ENCODE data around the gene TBC1D14. TPM values are rescaled to one million over a fixed set of nuclear protein-coding genes. Genes with fewer than 3 reads are reported as not detected.
"Not testable (repeated sequence)": the region's sequence is repeated elsewhere in the genome, so short reads cannot be mapped to it uniquely, and the experiment has no call there.

The TBC1D14 gene
- total RNA-seq, 2 donors from 2014 or later = 43.2 to 46.6 TPM

DNA sequence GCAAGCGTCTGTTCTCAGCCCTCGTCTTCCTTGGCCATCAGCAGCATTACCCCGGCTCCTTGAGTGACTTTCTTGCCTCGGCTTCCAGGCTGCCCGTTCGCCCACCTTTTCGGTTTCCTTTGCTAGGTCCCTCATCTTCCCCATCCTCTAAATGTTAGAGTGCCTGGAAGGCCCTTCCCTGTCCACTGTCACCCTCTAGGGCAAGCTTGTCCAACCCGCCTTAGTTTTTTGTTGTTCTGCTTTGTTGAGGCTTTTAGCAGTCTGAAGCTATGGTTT, 62.7 kb downstream of the TBC1D14 start:
- no peaks in the 10 kb centered on the region for H3K27me3 ChIP-seq
- H3K27ac ChIP-seq = no peak overlapping the region
- H3K9ac ChIP-seq (ENCODE audit: low read depth in 2 of 2, low read length in 2 of 2) = no peak overlapping the region
- intact Hi-C loops (cut with DNase I) = no loop called here
- DNase-seq = no peak
- TF ChIP-seq, protein P1, sequence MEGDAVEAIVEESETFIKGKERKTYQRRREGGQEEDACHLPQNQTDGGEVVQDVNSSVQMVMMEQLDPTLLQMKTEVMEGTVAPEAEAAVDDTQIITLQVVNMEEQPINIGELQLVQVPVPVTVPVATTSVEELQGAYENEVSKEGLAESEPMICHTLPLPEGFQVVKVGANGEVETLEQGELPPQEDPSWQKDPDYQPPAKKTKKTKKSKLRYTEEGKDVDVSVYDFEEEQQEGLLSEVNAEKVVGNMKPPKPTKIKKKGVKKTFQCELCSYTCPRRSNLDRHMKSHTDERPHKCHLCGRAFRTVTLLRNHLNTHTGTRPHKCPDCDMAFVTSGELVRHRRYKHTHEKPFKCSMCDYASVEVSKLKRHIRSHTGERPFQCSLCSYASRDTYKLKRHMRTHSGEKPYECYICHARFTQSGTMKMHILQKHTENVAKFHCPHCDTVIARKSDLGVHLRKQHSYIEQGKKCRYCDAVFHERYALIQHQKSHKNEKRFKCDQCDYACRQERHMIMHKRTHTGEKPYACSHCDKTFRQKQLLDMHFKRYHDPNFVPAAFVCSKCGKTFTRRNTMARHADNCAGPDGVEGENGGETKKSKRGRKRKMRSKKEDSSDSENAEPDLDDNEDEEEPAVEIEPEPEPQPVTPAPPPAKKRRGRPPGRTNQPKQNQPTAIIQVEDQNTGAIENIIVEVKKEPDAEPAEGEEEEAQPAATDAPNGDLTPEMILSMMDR (IDR thresholded peaks at IDR 0.05) = no peak
- no peaks in the 10 kb centered on the region for H3K36me3 ChIP-seq
- no peaks in the 10 kb centered on the region for H3K9me3 ChIP-seq
- no peak overlapping the region for H3K4me3 ChIP-seq
- no peaks in the 10 kb centered on the region for H3K4me1 ChIP-seq

DNA sequence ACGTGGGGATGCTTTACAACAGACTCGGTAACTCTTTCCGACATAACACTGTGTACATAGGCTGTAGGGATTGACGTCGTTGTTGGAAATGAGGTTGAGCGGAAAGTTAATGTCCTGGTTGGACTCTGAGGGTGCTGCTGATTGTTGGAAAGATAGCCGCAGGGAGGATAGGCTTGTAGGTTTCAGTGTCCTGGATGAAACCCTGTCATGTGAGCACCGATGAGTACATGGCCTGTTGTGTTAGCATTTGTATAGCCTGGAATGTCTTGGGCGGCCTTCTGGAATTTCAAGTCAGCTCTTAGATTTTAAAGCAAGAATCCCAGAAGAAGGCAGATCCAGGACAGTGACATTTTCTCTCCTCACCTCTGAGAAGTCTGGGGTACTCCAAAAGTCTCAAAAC, 63.3 kb downstream of the TBC1D14 start:
- Histone ChIP-seq H3K27ac (no peak overlapping the region), H3K9me3 (no peaks in the 10 kb centered on the region), H3K36me3 (no peaks in the 10 kb centered on the region), H3K4me3 (no peak overlapping the region), H3K4me1 (no peaks in the 10 kb centered on the region), H3K27me3 (no peaks in the 10 kb centered on the region), H3K9ac (ENCODE audit: low read depth in 2 of 2, low read length in 2 of 2) (no peak overlapping the region)
- no peak for DNase-seq
- TF ChIP-seq, protein P1 (IDR thresholded peaks at IDR 0.05) = no peak
- intact Hi-C loops (cut with DNase I) = no loop called here

DNA sequence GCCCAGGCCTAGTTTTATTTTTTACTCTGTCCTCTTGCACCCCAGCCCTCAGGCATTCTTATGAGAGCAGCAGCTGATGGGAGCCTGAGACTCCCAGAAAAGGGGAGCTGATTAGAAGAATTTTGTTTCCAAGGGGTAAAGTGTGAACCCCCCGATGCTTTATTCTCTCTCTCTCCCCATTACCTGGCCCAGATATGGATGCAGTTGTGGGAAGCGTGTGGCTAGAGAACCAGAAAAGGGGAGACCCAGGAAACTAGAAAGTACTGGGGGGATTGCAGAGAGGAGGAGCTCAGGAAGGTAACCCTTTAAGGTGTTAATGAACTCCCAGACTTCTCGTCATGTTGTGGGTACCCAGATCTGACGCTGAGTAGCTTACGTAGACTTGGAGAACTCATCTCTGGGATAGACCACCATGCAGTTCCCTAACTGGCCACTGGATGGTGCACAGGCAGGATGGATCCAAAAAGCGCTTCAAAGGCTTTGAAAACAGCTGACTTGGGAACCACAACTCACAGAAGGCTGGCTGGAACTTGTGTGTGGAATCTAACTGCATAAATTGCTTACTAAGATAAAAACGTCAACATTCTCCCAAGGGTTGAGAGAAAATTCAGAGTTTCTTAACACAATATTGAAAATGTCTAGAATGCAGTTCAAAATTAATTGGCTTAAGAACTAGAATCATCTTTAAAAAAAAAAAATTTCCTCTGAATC, 64.7 kb downstream of the TBC1D14 start:
- Histone ChIP-seq H3K4me3 (no peak overlapping the region), H3K9ac (ENCODE audit: low read depth in 2 of 2, low read length in 2 of 2) (peak overlapping the region in 1 of 2 donors; percentile 19), H3K9me3 (no peaks in the 10 kb centered on the region), H3K36me3 (no peaks in the 10 kb centered on the region), H3K27ac (no peak overlapping the region), H3K27me3 (no peaks in the 10 kb centered on the region), H3K4me1 (no peaks in the 10 kb centered on the region)
- intact Hi-C loops (cut with DNase I) = no loop called here
- peak; percentile 89 for DNase-seq
- TF ChIP-seq, protein P1 (IDR thresholded peaks at IDR 0.05) = peak; percentile 96

DNA sequence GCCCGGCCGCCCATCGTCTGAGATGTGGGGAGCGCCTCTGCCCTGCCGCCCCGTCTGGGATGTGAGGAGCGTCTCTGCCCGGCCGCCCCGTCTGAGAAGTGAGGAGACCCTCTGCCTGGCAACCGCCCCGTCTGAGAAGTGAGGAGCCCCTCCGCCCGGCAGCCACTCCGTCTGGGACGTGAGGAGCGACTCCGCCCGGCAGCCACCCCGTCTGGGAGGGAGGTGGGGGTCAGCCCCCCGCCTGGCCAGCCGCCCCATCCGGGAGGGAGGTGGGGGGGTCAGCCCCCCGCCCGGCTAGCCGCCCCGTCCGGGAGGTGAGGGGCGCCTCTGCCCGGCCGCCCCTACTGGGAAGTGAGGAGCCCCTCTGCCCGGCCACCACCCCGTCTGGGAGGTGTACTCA, 68.2 kb downstream of the TBC1D14 start:
- H3K4me1 ChIP-seq; H3K36me3 ChIP-seq; H3K9me3 ChIP-seq; H3K9ac ChIP-seq (ENCODE audit: low read depth in 2 of 2, low read length in 2 of 2); H3K4me3 ChIP-seq; DNase-seq; H3K27ac ChIP-seq; intact Hi-C loops (cut with DNase I); H3K27me3 ChIP-seq: not testable (repeated sequence)

DNA sequence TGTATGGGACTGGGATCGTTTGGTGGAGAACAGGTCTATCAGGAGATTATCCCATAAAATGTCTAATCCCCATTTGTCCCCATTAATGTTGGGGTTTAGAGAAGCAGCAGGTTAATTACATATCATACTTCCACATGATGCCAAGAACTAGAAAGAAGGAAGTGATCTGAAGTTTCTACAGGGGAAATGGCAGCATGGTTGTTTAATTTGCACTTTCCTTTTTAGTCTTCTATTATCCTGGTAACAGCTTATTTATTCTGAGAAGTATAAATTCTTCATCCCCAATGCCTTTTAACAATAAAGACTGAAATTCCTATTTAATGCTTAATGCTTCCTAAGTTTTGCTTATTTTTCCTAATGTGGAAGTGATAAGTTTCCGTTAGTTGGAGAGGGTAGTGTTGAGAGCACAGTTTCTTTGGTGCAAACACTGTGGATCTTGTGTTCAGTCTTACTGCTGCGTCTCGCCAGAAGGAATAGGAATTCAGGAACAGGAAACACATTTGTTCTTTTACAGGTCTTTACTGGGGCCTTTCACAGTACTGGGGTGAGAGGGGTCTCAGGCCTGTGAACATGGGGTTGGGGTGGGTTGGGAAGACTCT, 74.0 kb downstream of the TBC1D14 start:
- intact Hi-C loops (cut with DNase I) = loop anchor here (10.0 kb wide), 1 partner anchor 269 kb away; the partner anchor contains the start of gene BLOC1S4
- peaks cover 14% of the 10 kb centered on the region for H3K4me1 ChIP-seq
- no peak overlapping the region for H3K27ac ChIP-seq
- H3K4me3 ChIP-seq = no peak overlapping the region
- H3K36me3 ChIP-seq = no peaks in the 10 kb centered on the region
- H3K27me3 ChIP-seq = no peaks in the 10 kb centered on the region
- no peaks in the 10 kb centered on the region for H3K9me3 ChIP-seq
- no peak for DNase-seq
- TF ChIP-seq, protein P1 (IDR thresholded peaks at IDR 0.05) = no peak
- H3K9ac ChIP-seq (ENCODE audit: low read depth in 2 of 2, low read length in 2 of 2) = no peak overlapping the region

Data from colonic mucosa (tissue), 4 donors.